Measurements from ENCODE around the gene PSMB11. TPM values are rescaled to one million over a fixed set of nuclear protein-coding genes. Genes with fewer than 3 reads are reported as not detected.

The PSMB11 gene
- total and polyA plus RNA-seq, 10 of the 15 experiments (the other 5 are each of a cell fraction or from before 2014, with no cell fraction given), result not detected

DNA sequence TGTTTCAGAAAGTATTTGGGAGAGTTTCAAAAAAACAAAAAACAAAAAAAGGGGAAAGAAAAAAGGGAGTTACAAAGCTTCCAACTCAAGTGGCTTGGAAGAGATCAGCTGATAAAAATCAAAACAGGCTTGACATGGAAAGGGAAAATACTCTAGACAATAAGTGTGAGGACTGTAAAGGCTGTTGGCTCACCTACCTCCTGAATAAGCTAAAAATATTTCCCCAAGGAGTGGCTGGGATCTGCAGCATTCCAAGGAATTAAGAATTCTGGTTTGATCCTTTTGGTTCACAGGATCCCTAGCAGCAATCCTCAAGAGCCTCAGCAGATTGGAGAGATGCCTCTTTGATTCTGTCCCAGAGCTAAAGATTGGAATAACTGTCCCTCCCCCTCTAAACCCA lies 48.5 kb upstream of the PSMB11 start:
- ChIA-PET CTCF (interaction anchor here (0.9 to 25.0 kb wide), 15 partner anchors 8 to 228 kb away, joined by 3 to 853 read pairs (median 5); partner anchors contain the start of genes ACIN1, C14orf119 and CDH24), RAD21 (ENCODE audit: unreplicated experiment) (interaction anchor here (1.2 to 7.5 kb wide), 4 partner anchors 8 to 75 kb away, joined by 4 to 166 read pairs (median 18); partner anchors contain the start of gene CDH24), SMC1A (ENCODE audit: uncharacterized antibody, unreplicated experiment) (interaction anchor here (1.1 to 6.9 kb wide), 9 partner anchors 9 to 75 kb away, joined by 3 to 77 read pairs (median 10); partner anchors contain the start of genes AJUBA and CDH24), POLR2A (interaction anchor here (1.0 to 1.2 kb wide), 2 partner anchors 61 to 65 kb away, joined by 3 to 4 read pairs; no protein-coding TSS in a partner anchor)
- in situ Hi-C loops (cut with MboI) (loop anchor here (5.0 kb wide), 1 partner anchor 59 kb away; no protein-coding TSS in a partner anchor), intact Hi-C loops (cut with micrococcal nuclease; ENCODE audit: unreplicated experiment) (no loop called here)
- FAIRE-seq (no peak), DNase-seq (ENCODE audit: low read depth, low spot score) (no peak), ATAC-seq (no peak)
- H2AFZ ChIP-seq (ENCODE audit: control insufficient read depth, low read depth, low read length), result no peak overlapping the region
- no peaks in the 10 kb centered on the region for H3K36me3 ChIP-seq (ENCODE audit: control insufficient read depth in 2 of 2, insufficient read depth in 2 of 2, low read length in 1 of 2)
- no peaks in the 10 kb centered on the region for H3K9me3 ChIP-seq (replicated peaks; ENCODE audit: control insufficient read depth, insufficient read depth, low read length)
- no peak overlapping the region for H3K27ac ChIP-seq (ENCODE audit: control insufficient read depth, insufficient read depth)
- no TSS peak for BruUV-seq (replicated peaks)
- H3K4me1 ChIP-seq (ENCODE audit: control insufficient read depth, insufficient read depth, low read length), result no peaks in the 10 kb centered on the region
- H3K4me2 ChIP-seq (ENCODE audit: control insufficient read depth, insufficient read depth), result no peak overlapping the region
- no peaks in the 10 kb centered on the region for H4K20me1 ChIP-seq (ENCODE audit: control insufficient read depth, insufficient read depth)
- no peak overlapping the region for H3K9ac ChIP-seq (ENCODE audit: control insufficient read depth, insufficient read depth, low read length)
- no peaks in the 10 kb centered on the region for H3K27me3 ChIP-seq (replicated peaks in 1 of 2; ENCODE audit: control insufficient read depth in 2 of 2, insufficient read depth in 2 of 2, low read length in 1 of 2)
- H3K4me3 ChIP-seq, result no peak overlapping the region
- H3K79me2 ChIP-seq (ENCODE audit: control insufficient read depth, insufficient read depth, low read length), result no peaks in the 10 kb centered on the region
- no peak for TF ChIP-seq MYB (IDR thresholded peaks at IDR 0.05; ENCODE audit: borderline replicate concordance, low read depth, low read length)
- TF ChIP-seq ZNF274 (IDR thresholded peaks at IDR 0.05; ENCODE audit: insufficient read depth, insufficient read length), result no peak
- TF ChIP-seq KDM1A (IDR thresholded peaks at IDR 0.05; ENCODE audit: borderline replicate concordance), result no peak
- no peak for TF ChIP-seq ZNF217 (IDR thresholded peaks at IDR 0.05)
- TF ChIP-seq PKNOX1 (IDR thresholded peaks at IDR 0.05), result no peak
- no peak for TF ChIP-seq NR2C2 (IDR thresholded peaks at IDR 0.05; ENCODE audit: borderline replicate concordance, control insufficient read depth, insufficient read length, low read depth)
- TF ChIP-seq MAX (IDR thresholded peaks at IDR 0.05; ENCODE audit: low read depth, low read length), result no peak
- no peak for TF ChIP-seq SUZ12 (IDR thresholded peaks at IDR 0.05; ENCODE audit: unreplicated experiment)
- no peak for TF ChIP-seq EZH2 (IDR thresholded peaks at IDR 0.05; ENCODE audit: borderline replicate concordance, control insufficient read depth, low read depth, low read length)
- no peak for TF ChIP-seq RAD51 (IDR thresholded peaks at IDR 0.05)
- TF ChIP-seq CBX3 (IDR thresholded peaks at IDR 0.05; ENCODE audit: borderline replicate concordance, low read depth), result no peak
- no peak for TF ChIP-seq NR2C1 (IDR thresholded peaks at IDR 0.05)
- no peak for TF ChIP-seq ZBTB33 (IDR thresholded peaks at IDR 0.05)
- no peak for TF ChIP-seq ZBTB40 (IDR thresholded peaks at IDR 0.05; ENCODE audit: borderline replicate concordance)
